HG03196 (cell line): ENCODE results near the gene DOCK1.

ENCODE experiments used
- ATAC-seq: cut with Tn5 transposase; IDR thresholded peaks from one replicate; pipeline ENCODE4 v1.9.1; 2021; ENCODE audit not compliant: unreplicated experiment

DOCK1 gene

GRCh38 chr10:126949161-126949503, 43.9 kb downstream of the DOCK1 start:
- no peak for ATAC-seq

GRCh38 chr10:126950401-126951105, 45.3 kb downstream of the DOCK1 start:
- no peak for ATAC-seq

GRCh38 chr10:126953886-126954285, 48.7 kb downstream of the DOCK1 start:
- ATAC-seq, result no peak

DNA sequence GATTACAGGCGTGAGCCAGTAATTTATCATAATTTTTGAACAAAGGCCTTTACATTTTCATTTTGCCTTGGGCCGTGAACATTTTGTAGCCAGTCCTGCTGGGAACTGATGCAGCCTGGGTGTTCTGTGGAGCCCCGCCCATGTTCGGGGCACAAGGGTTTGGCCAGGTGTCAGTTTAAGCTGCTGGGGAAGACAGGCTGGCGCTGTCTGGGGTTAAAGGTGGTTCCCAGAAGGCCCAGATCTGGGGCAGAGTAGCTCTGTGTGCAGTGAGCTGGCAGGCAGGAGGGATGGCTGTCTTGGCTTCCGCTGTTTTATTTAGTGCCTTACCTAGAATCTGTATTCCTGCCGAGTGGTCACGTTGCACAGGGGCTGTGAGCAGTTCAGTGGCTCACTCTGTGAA, 50.2 kb downstream of the DOCK1 start:
- no peak for ATAC-seq

DNA sequence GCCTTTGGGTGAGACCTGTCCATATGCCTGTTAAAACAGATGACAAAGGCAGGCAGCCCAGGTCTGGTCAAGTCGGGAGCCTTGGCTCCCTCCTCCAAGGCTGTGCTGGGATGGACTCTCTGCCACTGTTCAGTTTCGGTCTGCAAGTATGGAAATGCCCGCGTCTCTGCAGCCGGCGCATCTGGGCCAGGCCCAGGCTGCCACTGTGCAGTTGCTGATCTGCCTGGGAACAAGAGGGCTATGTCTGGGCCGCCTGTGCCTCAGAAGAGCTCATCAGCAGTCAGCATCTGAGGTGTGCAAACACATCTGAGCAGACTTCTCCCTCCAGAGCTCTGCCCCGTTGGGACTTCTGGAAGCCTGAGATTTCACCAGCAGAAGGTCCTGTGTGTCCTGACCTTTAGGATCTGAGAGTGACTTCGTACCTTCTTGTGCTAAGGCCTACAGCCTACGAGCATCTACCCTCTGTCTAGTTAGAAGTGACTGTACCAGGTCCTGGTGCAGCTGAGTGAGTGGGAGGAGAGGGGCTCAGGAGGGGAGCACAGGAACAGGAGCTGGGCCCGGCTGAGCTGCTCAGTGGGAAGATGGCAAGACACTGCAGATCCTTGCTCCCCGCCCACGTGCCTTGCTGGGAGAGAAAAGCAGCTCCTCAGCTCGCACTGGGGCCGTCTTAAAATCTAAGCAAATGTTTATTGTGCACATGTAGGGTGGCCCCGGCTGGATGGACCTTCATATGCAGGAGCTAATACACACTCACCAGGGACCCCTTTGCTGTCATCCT, 50.9 kb downstream of the DOCK1 start:
- ATAC-seq, result no peak

DNA sequence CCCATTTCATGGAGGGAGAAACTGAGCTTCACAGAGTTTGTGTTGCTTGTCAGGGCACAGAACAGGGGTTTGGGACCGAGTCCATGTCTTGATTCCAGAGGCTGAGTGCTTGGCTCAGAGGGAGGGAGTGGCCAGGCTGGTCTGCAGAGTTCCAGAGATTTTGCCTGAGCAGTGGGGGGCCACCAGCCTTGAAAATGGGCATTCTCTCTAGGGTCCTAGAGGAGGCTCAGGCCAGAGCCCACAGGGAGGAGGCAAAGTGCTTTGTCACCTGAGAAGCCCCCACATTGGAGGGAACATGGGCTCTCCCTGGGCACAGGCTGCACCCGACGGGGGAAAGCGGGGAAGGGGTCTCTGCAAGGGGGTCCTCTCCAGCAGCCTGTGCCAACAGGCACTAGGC, 51.5 kb downstream of the DOCK1 start:
- no peak for ATAC-seq

DNA sequence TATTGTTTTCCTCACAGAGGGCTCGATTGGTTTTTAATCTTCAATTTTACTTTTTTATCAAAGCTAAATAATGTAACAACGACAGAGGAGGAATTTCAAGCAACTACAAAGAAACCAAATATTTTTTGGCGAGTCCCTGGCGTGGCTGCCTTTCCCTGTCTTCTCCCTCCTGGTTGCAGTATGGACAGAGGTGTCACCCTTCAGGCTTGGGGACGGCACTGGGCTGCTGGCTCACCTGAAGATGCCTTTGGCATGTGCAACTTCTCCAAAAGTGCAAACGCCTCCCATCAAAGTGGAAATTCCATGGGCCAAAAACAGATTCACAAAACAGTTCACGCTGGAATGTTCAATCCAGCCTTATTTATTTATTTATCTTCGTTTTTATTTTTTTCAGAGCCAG, 51.9 kb downstream of the DOCK1 start:
- ATAC-seq, result no peak

DNA sequence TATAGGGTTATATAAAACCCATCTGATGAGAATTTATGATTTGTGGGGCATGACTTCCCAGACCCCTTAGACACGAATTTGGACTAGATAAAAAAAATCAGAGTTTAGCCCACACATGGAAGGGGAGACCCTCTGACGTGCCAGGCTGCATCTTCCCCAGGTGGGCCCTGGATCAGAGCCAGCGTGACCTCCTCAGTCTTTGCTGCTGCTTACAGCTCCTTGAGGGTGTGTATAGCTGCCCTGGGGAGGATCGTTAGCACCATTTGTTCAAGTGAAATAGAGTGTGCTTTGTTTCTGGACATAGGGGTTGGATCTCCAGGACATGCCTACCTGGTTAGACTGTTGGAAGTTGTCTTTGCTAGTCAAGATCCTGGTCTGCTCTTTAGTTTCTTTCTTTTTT, 54.2 kb downstream of the DOCK1 start:
- ATAC-seq, result no peak

- ATAC-seq, result no peak
These were observed 54.9 kb downstream of the DOCK1 start for GRCh38 chr10:126959906-126960685.

DNA sequence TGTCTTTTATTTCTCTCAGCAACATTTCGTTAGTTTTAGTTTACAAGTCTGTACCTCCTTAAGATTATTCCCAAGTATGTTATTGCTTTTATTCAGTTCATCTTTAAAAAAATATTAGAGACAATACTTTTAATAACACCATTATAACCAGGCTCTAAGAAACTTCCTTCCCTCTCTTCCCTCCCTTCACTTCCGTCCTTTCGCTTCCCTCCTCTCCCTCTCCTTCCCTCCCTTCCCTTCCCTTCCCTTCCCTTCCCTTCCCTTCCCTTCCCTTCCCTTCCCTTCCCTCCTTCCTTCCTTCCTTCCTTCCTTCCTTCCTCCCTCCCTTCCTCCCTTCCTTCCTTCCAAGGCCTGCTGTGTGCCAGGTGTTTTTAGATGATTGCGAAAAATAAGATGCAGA, 58.1 kb downstream of the DOCK1 start:
- no peak for ATAC-seq

GRCh38 chr10:126964190-126964589, 59.0 kb downstream of the DOCK1 start:
- no peak for ATAC-seq

GRCh38 chr10:126966938-126967337, 61.7 kb downstream of the DOCK1 start:
- ATAC-seq, result no peak

GRCh38 chr10:126969310-126969709, 64.1 kb downstream of the DOCK1 start:
- ATAC-seq, result no peak

- ATAC-seq, result no peak
These were observed 67.6 kb downstream of the DOCK1 start for GRCh38 chr10:126972635-126973414.

DNA sequence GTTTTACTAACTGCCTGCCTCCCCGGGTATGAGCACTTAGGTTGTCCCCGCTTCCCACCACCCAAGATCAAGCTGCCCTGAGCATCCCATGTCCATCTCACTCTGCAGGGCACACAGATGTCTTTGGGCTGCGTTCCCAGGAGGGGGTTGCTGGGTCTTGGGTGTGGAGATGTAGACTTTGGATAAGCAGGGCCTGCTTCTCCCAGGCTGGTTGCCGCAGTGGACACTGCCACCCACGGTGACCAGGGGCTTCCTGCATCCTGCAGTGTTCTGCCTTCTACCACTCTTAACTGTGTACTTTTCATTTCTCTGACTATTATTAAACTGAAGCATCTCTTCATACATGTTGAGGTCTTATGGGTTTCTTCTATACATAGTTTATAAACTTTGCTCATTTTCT, 70.0 kb downstream of the DOCK1 start:
- no peak for ATAC-seq

DNA sequence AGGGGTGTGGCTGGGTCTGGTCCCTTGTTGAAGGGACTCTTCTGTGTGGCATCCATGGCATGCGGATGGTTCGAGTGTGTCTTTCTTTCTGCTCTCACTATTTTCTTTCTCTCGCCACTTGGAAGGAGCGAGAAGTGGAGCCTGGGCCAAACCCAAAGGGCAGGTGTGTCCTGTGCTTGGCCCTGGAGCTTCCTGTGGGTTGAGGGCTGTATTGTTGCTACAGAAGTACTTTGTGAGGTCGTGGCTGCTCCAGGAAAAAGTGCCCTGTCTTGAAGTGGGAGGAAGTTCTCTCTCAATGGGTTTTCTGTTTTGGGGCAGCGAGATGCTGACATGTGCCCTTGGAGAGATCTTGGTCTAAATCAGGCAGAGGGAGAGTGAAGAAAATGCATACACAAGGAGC, 72.0 kb downstream of the DOCK1 start:
- no peak for ATAC-seq

- ATAC-seq, result no peak
These were observed 74.1 kb downstream of the DOCK1 start for GRCh38 chr10:126979311-126979710.

DNA sequence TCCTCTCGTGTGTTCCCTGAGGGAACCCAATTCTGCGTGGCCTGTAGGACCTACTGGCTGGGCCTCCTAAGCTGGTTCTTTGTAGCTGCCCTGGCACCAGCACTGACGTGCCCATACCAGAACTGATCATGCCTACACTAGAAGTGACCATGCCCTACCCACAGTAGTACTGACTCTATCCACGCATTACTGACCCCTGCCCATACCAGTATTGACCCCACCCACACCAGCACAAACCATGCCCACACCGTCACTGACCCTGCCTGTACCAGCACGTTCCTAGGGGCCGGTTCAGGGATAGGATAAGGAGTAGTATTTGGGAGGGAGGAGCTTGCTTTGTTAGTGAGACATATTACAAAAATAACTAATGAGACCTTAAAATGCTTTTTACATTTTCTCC, 88.0 kb downstream of the DOCK1 start:
- ATAC-seq, result no peak

DNA sequence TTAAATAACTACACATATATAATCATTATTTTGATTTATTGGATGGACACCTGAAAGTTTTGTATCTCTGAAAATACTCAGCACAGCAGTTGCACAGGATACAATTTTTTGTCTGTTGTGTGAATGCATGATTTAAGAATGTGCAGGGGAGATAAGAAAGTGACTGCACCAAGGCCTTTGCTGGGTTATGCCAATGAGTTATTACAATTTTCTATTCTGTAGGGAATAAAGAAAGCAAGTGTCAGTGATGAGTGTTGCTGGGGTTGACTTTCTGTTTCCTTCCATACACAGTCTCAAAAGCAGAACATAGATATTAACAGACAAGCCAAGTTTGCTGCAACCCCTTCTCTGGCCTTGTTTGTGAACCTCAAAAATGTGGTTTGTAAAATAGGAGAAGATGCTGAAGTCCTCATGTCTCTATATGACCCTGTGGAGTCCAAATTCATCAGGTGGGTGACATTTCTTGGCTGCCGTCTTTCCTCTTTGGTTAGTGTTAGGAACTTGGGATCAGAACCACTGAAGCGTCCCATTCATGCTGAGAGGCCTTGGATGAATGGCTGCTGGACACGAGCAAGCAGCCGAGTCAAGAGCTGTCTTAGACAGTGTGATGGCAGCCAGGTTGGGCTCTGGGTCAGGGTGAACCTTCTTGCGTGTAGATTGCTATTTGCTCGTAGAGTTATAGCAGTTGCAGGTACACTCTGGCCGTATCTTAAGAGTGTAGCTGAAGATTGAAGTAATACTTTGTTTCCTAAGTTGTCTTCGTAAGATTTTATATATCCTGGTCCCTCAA, 92.8 kb downstream of the DOCK1 start:
- ATAC-seq, result no peak

DNA sequence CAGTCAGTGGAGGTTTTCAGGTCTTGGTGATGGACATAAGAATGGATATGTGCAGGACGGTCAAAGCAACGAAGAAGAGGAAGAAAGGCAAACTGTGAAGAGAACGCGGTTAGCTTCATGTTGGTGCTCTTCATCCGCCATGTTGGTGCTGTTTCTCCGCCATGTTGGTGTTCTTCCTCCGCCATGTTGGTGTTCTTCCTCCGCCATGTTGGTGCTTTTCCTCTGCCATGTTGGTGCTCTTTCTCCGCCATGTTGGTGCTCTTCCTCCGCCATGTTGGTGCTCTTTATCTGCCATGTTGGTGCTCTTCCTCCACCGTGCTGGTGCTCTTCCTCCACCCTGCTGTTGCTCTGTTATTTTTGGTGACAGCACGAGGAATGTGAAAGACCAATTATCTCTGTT, 95.4 kb downstream of the DOCK1 start:
- ATAC-seq, result no peak
